Progenitor cell of endocrine pancreas (in vitro differentiated cells): ENCODE measurements around the gene IL22RA2. TPM values are rescaled to one million over a fixed set of nuclear protein-coding genes. Genes with fewer than 3 reads are reported as not detected.

ENCODE experiments used
- DNase-seq: peaks from one replicate; pipeline ENCODE4 v3.0.0; 2021; ENCODE audit warnings: low spot score; ENCODE audit not compliant: unreplicated experiment
- H3K27ac Mint-ChIP-seq: 2 replicates; pipeline ENCODE4 v1.8.0; 2021; ENCODE audit warnings: mild to moderate bottlenecking, moderate library complexity, mixed read lengths
- H3K27me3 Mint-ChIP-seq: 2 replicates; pipeline ENCODE4 v1.8.0; 2021; ENCODE audit warnings: mixed read lengths
- H3K36me3 Mint-ChIP-seq: 2 replicates; pipeline ENCODE4 v1.8.0; 2022; ENCODE audit warnings: mixed read lengths; ENCODE audit not compliant: insufficient read depth
- H3K4me1 Mint-ChIP-seq: 2 replicates; pipeline ENCODE4 v1.8.0; 2021; ENCODE audit warnings: low read depth, mixed read lengths
- H3K4me3 Mint-ChIP-seq: 2 replicates; pipeline ENCODE4 v1.8.0; 2021; ENCODE audit warnings: low read depth, mild to moderate bottlenecking, moderate library complexity, mixed read lengths
- H3K9me3 Mint-ChIP-seq: 2 replicates; pipeline ENCODE4 v1.8.0; 2021; ENCODE audit warnings: low read depth, mixed read lengths
- total RNA-seq: library from RNA; stranded (reverse); gene quantifications from 2 replicates; pipeline ENCODE4 v1.2.1, GENCODE V29; 2021
- TF ChIP-seq, protein P1 (sequence below): fragments of 200-600 bp; sonication (generic); IDR thresholded peaks from one replicate; pipeline ENCODE4 v1.5.0; 2021; ENCODE audit warnings: antibody characterized with exemption, mild to moderate bottlenecking; ENCODE audit not compliant: unreplicated experiment

IL22RA2 gene
- total RNA-seq, 1 donor from 2014 or later: not detected

DNA sequence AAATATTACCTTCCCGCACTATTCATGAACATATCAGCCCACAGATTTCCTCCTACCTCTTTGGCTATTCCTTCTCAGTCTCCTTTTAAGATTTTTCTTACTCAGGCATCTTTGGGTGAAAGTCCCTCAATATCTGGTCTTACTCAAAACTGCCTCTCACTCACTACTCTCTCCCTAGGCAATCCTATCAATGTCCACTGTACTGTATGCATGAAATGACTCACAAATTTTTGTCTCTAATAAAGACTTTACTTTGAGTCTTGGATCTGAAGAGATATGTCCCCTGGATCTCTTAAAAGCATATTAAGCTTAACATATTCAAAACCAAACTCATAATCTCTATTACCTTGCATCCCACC, 24.4 kb downstream of the IL22RA2 start:
- no peaks in the 10 kb centered on the region for H3K36me3 Mint-ChIP-seq
- no peaks in the 10 kb centered on the region for H3K4me1 Mint-ChIP-seq
- no peak overlapping the region for H3K4me3 Mint-ChIP-seq
- no peak for DNase-seq
- no peak overlapping the region for H3K27ac Mint-ChIP-seq
- peaks cover 5% of the 10 kb centered on the region for H3K9me3 Mint-ChIP-seq
- TF ChIP-seq, protein P1, sequence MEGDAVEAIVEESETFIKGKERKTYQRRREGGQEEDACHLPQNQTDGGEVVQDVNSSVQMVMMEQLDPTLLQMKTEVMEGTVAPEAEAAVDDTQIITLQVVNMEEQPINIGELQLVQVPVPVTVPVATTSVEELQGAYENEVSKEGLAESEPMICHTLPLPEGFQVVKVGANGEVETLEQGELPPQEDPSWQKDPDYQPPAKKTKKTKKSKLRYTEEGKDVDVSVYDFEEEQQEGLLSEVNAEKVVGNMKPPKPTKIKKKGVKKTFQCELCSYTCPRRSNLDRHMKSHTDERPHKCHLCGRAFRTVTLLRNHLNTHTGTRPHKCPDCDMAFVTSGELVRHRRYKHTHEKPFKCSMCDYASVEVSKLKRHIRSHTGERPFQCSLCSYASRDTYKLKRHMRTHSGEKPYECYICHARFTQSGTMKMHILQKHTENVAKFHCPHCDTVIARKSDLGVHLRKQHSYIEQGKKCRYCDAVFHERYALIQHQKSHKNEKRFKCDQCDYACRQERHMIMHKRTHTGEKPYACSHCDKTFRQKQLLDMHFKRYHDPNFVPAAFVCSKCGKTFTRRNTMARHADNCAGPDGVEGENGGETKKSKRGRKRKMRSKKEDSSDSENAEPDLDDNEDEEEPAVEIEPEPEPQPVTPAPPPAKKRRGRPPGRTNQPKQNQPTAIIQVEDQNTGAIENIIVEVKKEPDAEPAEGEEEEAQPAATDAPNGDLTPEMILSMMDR: no peak
- no peaks in the 10 kb centered on the region for H3K27me3 Mint-ChIP-seq

DNA sequence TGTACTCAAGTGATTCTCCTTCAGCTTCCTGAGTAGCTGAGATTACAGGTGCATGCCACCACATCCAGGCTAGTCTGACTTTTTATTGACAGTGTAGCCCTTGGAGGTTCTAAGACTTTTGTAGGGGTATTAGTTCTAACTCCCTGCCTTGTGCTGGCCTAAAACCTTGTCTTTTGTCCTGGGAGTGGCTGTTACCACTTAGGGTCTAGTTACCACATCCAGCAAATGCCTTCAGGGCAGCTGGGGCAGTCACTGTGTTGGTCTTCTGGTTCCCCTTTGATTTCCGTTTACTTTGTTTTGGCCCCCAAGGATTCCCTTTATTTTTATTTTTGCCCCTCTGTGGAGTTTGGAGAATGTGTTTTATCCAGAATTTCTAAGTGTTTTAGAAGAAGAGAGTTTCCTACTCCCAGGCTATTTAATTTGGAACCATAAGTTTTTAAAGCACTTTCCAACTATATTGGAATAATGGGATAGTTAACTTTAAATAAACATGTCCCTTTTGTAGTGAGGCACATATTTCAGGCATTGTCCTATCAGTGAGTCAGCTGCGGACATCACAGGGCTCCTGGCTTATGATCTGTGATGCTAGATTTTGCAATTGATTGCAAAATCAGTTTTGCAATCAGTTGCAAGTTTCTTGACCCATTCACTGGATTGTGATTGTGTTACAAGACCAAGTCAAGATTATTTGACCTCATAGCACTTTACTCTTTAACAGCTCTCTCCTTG, 25.0 kb downstream of the IL22RA2 start:
- Mint-ChIP-seq H3K27me3 (no peaks in the 10 kb centered on the region), H3K36me3 (no peaks in the 10 kb centered on the region), H3K4me3 (no peak overlapping the region), H3K27ac (no peak overlapping the region), H3K4me1 (no peaks in the 10 kb centered on the region), H3K9me3 (peaks cover 5% of the 10 kb centered on the region)
- TF ChIP-seq, protein P1: no peak
- DNase-seq: no peak

DNA sequence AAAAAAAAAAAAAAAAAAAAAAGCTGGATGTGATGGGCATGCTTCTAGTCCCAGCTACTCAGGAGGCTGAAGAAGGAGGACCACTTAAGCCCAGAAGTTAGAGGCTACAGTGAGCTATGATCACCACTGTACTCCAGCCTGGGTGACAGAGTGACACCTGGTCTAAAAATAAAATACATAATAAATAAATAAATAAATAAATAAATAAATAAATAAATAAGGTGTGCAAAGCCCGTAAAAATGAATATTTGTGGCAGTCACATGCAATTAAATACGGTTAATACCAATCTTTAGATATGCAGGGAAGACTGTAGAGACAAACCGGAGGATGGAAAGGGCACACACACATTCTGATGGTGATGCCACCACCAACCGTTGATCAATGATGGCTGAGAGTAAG, 26.2 kb downstream of the IL22RA2 start:
- TF ChIP-seq, protein P1: no peak
- Mint-ChIP-seq H3K4me1 (no peaks in the 10 kb centered on the region), H3K27me3 (no peaks in the 10 kb centered on the region), H3K36me3 (no peaks in the 10 kb centered on the region), H3K27ac (no peak overlapping the region), H3K4me3 (no peak overlapping the region), H3K9me3 (peaks cover 5% of the 10 kb centered on the region)
- DNase-seq: no peak

DNA sequence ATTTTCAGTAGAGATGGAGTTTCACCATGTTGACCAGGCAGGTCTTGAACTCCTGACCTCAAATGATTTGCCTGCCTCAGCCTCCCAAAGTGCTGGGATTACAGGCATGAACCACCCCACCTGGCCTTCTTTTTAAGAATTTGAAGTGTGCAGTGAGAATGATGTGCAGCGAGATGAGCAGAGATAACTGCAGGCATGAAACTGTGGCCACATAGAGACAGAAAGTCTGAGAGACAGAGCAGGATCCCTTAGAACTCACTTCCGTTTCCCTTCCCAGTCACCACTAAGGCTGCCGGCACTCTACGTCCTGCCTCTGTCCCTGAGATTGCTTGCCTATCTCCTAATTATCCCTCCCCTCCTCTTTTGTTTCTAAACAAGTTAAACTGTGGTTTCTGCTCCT, 27.2 kb downstream of the IL22RA2 start:
- no peak overlapping the region for H3K4me3 Mint-ChIP-seq
- H3K27me3 Mint-ChIP-seq: no peaks in the 10 kb centered on the region
- H3K27ac Mint-ChIP-seq: no peak overlapping the region
- H3K36me3 Mint-ChIP-seq: no peaks in the 10 kb centered on the region
- TF ChIP-seq, protein P1: no peak
- H3K9me3 Mint-ChIP-seq: peaks cover 3% of the 10 kb centered on the region
- DNase-seq: no peak
- H3K4me1 Mint-ChIP-seq: no peaks in the 10 kb centered on the region

DNA sequence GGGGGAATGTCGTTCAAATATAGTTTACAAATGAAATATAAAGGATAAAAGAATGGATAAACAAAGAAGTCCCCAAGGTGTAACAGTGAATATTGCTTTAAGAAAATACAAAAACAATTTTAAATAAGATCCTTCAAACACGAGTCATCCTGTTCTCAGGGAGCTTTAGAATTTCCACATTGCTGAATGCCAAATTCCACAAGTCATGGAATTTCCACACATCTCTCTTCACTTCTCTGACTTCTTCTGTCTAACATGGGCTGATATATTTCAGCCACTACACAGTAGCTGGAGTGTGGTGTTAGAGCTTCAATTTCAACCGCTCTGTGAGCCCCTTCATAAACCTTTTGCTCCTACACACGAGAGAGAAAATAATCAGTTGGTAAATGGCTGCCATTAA, 28.0 kb downstream of the IL22RA2 start:
- Mint-ChIP-seq H3K36me3 (no peaks in the 10 kb centered on the region), H3K27ac (no peak overlapping the region), H3K4me3 (no peak overlapping the region), H3K27me3 (no peaks in the 10 kb centered on the region), H3K9me3 (no peaks in the 10 kb centered on the region), H3K4me1 (no peaks in the 10 kb centered on the region)
- TF ChIP-seq, protein P1: no peak
- DNase-seq: no peak
